Measurements from ENCODE around the gene PLCG2. TPM values are rescaled to one million over a fixed set of nuclear protein-coding genes. Genes with fewer than 3 reads are reported as not detected.
A peak's percentile ranks its signal among the peaks of the same experiment; 100 is the strongest.
"Not testable (repeated sequence)": the region's sequence is repeated elsewhere in the genome, so short reads cannot be mapped to it uniquely, and the experiment has no call there.

The PLCG2 gene
- total RNA-seq, 2 experiments from 2014 or later = 7.0 to 7.6 TPM

DNA sequence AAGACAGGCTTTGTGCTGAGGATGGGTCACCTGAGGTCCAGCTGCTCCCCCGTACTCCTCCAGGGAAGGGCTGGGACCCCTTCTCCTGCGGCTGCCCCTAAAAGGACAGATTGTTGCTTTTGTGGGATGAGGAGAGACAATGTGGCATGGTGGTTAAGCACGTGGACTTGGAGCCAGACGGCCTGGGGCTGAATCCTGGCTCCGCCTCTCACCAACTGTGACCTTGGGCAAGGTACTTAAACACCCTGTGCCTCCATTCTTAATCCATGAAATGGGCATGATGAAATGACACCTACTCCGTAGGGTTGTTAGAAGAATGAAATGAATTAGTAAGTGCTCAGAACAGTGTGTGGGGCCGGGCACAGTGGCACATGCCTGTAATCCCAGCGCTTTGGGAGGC lies 39.6 kb upstream of the PLCG2 start:
- Mint-ChIP-seq H3K27me3 (no peaks in the 10 kb centered on the region), H3K9me3 (ENCODE audit: low read depth) (no peaks in the 10 kb centered on the region), H3K4me1 (no peaks in the 10 kb centered on the region), H3K27ac (no peak overlapping the region), H3K36me3 (ENCODE audit: low read depth) (no peaks in the 10 kb centered on the region), H3K4me3 (no peak overlapping the region)
- intact Hi-C loops (cut with DNase I, micrococcal nuclease) = loop anchor here (2.0 to 5.0 kb wide), 4 partner anchors 337 to 807 kb away; partner anchors contain the start of gene ATMIN (in 1 of the 2)
- ChIA-PET POLR2A (no interaction called here), CTCF (interaction anchor here (0.5 to 1.6 kb wide), 5 partner anchors 15 to 815 kb away, joined by 3 to 7 read pairs (median 3); no protein-coding TSS in a partner anchor)
- ATAC-seq = no peak
- DNase-seq = no peak

DNA sequence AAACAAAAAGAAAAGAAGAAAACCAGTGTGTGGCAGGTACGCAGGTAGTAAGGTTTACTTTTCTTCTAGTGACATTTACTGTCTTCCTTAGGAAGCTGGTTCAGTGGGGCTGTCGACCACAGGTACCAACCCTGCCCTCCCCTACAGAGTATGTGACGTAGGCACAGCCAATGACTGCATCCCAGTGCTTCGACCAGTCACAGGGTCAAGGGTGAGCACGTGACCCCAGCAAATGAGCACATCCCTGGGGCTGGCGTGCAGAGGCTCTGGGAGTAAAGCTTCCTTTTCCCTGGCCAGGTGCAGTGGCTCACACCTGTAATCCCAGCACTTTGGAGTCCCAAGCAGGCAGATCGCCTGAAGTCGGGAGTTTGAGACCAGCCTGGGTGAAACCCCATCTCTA lies 38.9 kb upstream of the PLCG2 start:
- no peak for DNase-seq
- Mint-ChIP-seq H3K9me3 (ENCODE audit: low read depth) (no peaks in the 10 kb centered on the region), H3K4me3 (no peak overlapping the region), H3K27me3 (no peaks in the 10 kb centered on the region), H3K4me1 (no peaks in the 10 kb centered on the region), H3K27ac (no peak overlapping the region), H3K36me3 (ENCODE audit: low read depth) (no peaks in the 10 kb centered on the region)
- intact Hi-C loops (cut with DNase I, micrococcal nuclease) = no loop called here
- no peak for ATAC-seq
- ChIA-PET POLR2A (interaction anchor here (0.6 kb wide), 1 partner anchor 261 kb away, joined by 3 read pairs; no protein-coding TSS in a partner anchor), CTCF (interaction anchor here (1.4 to 1.5 kb wide), 2 partner anchors 9 to 15 kb away, joined by 4 to 6 read pairs; no protein-coding TSS in a partner anchor)

DNA sequence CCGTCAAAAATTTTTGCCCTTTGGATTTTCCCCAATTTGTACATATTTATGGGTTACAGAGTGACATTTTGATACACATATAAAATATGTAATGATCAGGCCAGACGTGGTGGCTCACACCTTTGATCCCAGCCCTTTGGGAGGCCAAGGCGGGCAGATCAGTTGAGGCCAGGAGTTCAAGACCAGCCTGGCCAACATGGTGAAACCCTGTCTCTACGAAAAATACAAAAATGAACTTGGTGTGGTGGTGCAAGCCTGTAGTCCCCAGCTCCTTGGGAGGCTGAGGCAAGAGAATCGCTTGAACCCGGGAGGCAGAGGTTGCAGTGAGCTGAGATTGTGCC lies 37.7 kb upstream of the PLCG2 start:
- ATAC-seq; H3K27ac Mint-ChIP-seq; H3K4me1 Mint-ChIP-seq; POLR2A ChIA-PET; intact Hi-C loops (cut with DNase I, micrococcal nuclease); H3K9me3 Mint-ChIP-seq (ENCODE audit: low read depth); H3K27me3 Mint-ChIP-seq; DNase-seq; H3K36me3 Mint-ChIP-seq (ENCODE audit: low read depth); H3K4me3 Mint-ChIP-seq: not testable (repeated sequence)
- CTCF ChIA-PET = interaction anchor here (0.6 to 1.8 kb wide), 5 partner anchors 10 to 530 kb away, joined by 3 to 4 read pairs (median 3); no protein-coding TSS in a partner anchor

DNA sequence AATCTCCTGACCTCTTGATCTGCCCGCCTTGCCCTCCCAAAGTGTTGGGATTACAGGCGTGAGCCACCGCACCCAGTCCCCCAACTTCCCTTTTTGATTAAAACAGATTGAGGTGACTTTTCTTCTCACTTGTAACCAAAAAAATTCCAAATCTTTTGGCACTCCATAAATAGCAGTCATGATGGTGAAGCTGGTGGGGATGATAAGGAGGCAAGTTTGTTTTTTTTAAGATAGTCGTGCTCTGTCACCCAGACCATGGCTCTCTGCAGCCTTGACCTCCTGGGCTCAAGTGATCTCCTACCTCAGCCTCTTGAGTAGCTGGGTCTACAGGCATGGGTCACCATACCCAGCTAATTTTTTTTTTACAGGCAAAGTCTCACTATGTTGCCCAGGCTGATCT lies 34.7 kb upstream of the PLCG2 start:
- H3K4me1 Mint-ChIP-seq = peaks cover 16% of the 10 kb centered on the region
- ChIA-PET POLR2A (no interaction called here), CTCF (interaction anchor here (1.5 kb wide), 1 partner anchor 14 kb away, joined by 4 read pairs; no protein-coding TSS in a partner anchor)
- no peaks in the 10 kb centered on the region for H3K27me3 Mint-ChIP-seq
- DNase-seq (no peak), ATAC-seq (no peak)
- H3K9me3 Mint-ChIP-seq (ENCODE audit: low read depth) = no peaks in the 10 kb centered on the region
- H3K4me3 Mint-ChIP-seq = no peak overlapping the region
- H3K36me3 Mint-ChIP-seq (ENCODE audit: low read depth) = no peaks in the 10 kb centered on the region
- no peak overlapping the region for H3K27ac Mint-ChIP-seq
- intact Hi-C loops (cut with DNase I, micrococcal nuclease) = no loop called here

DNA sequence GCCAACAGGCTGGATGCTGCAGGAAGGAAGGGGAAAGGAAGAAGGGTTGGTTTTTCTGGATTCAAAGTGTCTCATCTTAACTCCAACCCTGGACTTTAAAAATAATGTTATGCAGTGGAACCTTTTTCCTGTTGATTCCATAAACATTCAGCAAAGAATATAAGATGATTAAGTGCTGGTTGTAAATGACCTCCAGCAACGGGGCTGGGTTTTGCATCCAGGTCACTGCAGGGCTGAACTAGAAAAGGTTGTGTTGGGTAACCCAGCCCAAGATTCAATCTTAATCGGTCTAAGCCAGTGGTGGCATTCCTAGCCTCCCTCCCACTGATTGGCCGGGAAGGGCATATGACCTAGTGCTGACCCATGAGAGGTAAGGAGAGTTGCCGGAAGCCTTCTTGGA lies 34.2 kb upstream of the PLCG2 start:
- Mint-ChIP-seq H3K36me3 (ENCODE audit: low read depth) (no peaks in the 10 kb centered on the region), H3K4me1 (peaks cover 16% of the 10 kb centered on the region), H3K9me3 (ENCODE audit: low read depth) (no peaks in the 10 kb centered on the region), H3K27me3 (no peaks in the 10 kb centered on the region), H3K4me3 (no peak overlapping the region), H3K27ac (no peak overlapping the region)
- intact Hi-C loops (cut with DNase I, micrococcal nuclease) = loop anchor here in 1 of 2 experiments (5.0 kb wide), 2 partner anchors 127 to 708 kb away; partner anchors contain the start of gene ATMIN
- ChIA-PET CTCF (interaction anchor here (1.0 to 1.5 kb wide), 3 partner anchors 8 to 16 kb away, joined by 3 to 5 read pairs (median 4); no protein-coding TSS in a partner anchor), POLR2A (no interaction called here)
- ATAC-seq (no peak), DNase-seq (no peak)

DNA sequence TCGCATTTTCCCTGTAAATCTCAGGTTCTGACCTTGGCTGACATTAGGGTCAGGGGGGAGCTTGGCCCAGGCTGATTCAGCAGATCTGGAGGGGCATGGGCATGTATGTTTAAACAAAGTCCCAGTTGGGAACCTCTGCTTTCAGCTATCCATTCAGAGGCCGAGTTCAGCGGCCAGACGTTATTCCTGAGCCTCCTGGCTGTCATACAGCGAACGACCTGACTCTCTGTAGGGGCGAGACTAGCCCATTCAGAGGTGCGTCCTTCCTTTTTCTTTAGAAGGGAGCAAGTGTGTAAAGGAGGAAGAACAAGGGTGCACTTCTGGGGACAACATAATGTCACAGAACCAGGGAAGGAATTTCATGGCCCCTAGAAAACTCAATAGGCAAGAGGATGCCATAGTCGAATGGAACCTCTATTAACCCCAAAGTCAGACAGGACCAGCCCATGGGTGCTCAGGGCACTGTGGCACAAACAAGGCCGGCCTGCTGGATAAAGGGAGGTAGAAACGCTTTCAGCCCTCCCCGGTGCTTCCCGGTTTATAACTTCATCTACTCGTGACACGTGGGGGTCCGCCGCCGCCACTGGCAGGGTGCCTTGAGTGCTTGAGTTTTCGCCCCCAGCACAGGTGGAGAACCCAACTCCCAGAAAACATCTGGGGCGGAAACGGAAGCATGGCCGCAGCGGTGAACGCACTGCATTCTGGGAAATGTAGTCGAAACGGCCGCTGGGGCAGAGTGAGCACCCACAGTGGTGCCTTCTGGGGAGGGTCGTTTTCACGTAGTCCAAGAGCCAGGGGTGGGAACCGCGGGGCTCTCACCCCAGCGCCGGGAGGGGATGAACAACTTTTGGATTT lies 33.2 kb upstream of the PLCG2 start:
- intact Hi-C loops (cut with DNase I, micrococcal nuclease) = loop anchor here in 1 of 2 experiments (1.0 to 5.0 kb wide), 4 partner anchors 33 to 709 kb away; partner anchors contain the start of genes ATMIN, GCSH and PLCG2
- Mint-ChIP-seq H3K27ac (peak overlapping the region; percentile 87), H3K27me3 (no peaks in the 10 kb centered on the region), H3K9me3 (ENCODE audit: low read depth) (no peaks in the 10 kb centered on the region), H3K4me3 (peak overlapping the region; percentile 73), H3K4me1 (peaks cover 16% of the 10 kb centered on the region), H3K36me3 (ENCODE audit: low read depth) (no peaks in the 10 kb centered on the region)
- ChIA-PET CTCF (interaction anchor here (1.0 to 1.1 kb wide), 2 partner anchors 9 to 17 kb away, joined by 3 to 5 read pairs; no protein-coding TSS in a partner anchor), POLR2A (no interaction called here)
- ATAC-seq (peak; percentile 91), DNase-seq (peak; percentile 85)

DNA sequence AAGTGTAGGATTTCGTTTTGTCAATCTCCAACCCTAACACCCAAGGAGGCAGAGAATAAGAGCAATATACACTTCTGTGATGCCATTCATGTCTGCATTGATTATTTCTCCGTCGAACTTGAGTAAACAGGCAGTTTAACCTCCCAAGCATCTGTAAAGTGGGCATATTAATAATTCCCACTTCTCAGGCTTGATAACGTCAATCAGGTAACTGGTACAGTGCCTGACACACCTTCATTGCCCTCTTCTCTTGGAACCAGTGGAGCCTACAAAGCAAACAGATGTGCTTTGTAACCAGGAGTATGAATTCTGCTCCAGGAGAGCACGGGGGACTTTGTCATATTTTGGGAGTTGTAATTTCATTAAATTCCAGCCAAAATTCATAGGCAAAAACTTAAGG lies 32.5 kb upstream of the PLCG2 start:
- H3K9me3 Mint-ChIP-seq (ENCODE audit: low read depth) = no peaks in the 10 kb centered on the region
- no peak for DNase-seq
- intact Hi-C loops (cut with DNase I, micrococcal nuclease) = loop anchor here in 1 of 2 experiments (1.0 to 5.0 kb wide), 4 partner anchors 33 to 709 kb away; partner anchors contain the start of genes ATMIN, GCSH and PLCG2
- H3K4me3 Mint-ChIP-seq = peak overlapping the region; percentile 73
- H3K4me1 Mint-ChIP-seq = peaks cover 16% of the 10 kb centered on the region
- no peak for ATAC-seq
- H3K27me3 Mint-ChIP-seq = no peaks in the 10 kb centered on the region
- POLR2A ChIA-PET = no interaction called here
- CTCF ChIA-PET = interaction anchor here (1.3 kb wide), 1 partner anchor 9 kb away, joined by 3 read pairs; no protein-coding TSS in a partner anchor
- peak overlapping the region; percentile 87 for H3K27ac Mint-ChIP-seq
- H3K36me3 Mint-ChIP-seq (ENCODE audit: low read depth) = no peaks in the 10 kb centered on the region

DNA sequence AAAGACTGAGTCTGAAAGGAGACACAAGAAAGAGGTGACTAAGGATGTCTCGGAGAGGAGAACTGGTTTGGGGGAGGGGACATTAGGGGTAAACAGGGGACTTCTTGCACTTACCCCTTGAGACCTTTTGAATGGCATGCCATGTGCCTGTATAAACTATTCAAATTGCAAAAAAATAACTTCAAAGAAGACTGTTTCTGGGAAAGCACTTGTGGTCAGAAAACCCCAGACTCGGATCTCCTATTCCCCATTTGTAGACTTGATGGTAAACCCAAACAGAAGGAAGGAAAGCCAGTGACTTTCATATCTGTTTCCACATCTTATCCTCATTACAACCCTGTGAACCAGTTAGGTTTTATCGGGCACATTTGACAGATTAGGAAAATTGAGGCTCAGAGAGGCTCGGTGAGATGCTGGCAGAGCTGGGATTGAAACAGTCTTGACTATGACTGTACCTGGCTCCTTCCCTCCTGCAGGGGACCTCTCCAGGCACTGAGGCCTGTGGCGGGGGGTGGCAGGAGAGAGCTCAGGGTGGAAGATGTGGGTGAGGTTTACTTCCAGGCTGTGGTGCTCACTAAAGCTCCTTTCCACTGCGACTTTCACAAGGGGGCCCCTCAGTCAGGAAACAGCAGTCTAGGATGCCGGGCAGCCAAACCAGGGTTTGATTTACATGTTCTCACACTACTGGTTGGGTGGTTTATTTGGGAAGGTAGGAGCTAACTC lies 30.5 kb upstream of the PLCG2 start:
- Mint-ChIP-seq H3K27ac (no peak overlapping the region), H3K9me3 (ENCODE audit: low read depth) (no peaks in the 10 kb centered on the region), H3K4me1 (peaks cover 16% of the 10 kb centered on the region), H3K27me3 (no peaks in the 10 kb centered on the region), H3K4me3 (no peak overlapping the region), H3K36me3 (ENCODE audit: low read depth) (no peaks in the 10 kb centered on the region)
- peak; percentile 47 for ATAC-seq
- intact Hi-C loops (cut with DNase I, micrococcal nuclease) = loop anchor here in 1 of 2 experiments (5.0 kb wide), 2 partner anchors 124 to 711 kb away; partner anchors contain the start of gene ATMIN
- ChIA-PET POLR2A (interaction anchor here (0.6 kb wide), 1 partner anchor 308 kb away, joined by 3 read pairs; no protein-coding TSS in a partner anchor), CTCF (interaction anchor here (1.6 kb wide), 1 partner anchor 11 kb away, joined by 8 read pairs; no protein-coding TSS in a partner anchor)
- peak; percentile 27 for DNase-seq

DNA sequence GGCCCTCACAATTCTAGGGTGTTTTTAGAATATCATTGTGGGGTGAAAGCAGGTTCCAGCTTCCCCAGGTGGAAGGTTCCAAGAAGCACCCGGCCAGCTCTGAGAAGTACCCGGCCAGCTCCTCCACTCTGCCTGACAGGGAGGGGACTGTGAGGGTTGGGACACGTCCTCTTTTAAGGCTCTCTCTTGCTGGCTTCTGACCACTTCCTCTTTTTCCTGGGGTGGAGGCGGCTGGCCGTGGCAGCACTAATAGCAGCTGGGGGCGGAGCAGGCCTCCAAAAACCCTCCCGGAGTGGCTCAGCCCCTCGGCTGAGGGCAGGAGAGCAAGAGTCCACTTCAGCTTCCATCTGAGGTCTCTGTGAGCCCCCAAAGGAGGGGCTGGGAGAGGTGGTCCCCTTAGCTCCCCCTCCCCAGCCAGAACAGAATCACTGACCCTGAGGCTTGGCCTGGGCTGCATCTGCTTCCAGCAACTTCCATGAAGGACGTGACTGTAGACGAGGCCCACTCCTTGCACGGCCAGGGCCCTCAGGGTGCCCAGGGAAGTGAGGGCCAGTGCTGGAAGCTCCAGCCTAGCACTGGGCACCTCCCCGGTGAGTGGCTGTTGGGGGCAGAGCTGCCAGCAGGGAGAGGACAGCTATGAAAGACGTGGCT lies 26.7 kb upstream of the PLCG2 start:
- intact Hi-C loops (cut with DNase I, micrococcal nuclease) = no loop called here
- POLR2A ChIA-PET = no interaction called here
- no peak for ATAC-seq

DNA sequence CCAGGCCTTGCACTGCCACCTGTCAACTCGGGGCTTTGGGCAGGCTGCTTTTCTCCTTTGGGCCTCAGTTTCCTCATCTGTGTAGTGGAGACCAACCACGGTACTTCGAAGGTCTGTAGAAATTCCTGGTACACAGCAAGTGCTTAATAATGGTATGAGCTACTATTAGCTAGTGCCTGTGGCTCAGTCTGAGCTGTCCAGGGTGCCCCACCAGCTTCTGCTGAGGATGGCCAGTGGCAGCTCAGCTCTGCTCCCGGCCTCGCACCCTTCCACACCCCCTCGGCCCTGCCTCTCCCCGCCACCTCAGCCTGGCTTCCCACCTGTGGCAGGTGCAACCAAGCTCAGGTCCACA lies 26.2 kb upstream of the PLCG2 start:
- H3K27ac Mint-ChIP-seq = no peak overlapping the region
- no peak overlapping the region for H3K4me3 Mint-ChIP-seq
- no peaks in the 10 kb centered on the region for H3K36me3 Mint-ChIP-seq (ENCODE audit: low read depth)
- ChIA-PET CTCF (interaction anchor here (0.6 to 1.0 kb wide), 3 partner anchors 16 to 890 kb away, joined by 3 to 5 read pairs (median 5); no protein-coding TSS in a partner anchor), POLR2A (no interaction called here)
- peaks cover 3% of the 10 kb centered on the region for H3K27me3 Mint-ChIP-seq
- intact Hi-C loops (cut with DNase I, micrococcal nuclease) = no loop called here
- ATAC-seq (no peak), DNase-seq (no peak)
- H3K9me3 Mint-ChIP-seq (ENCODE audit: low read depth) = no peaks in the 10 kb centered on the region
- H3K4me1 Mint-ChIP-seq = peaks cover 9% of the 10 kb centered on the region

More for the DNA sequence above, 26.7 kb upstream of the PLCG2 start:
- DNase-seq = no peak
- peaks cover 3% of the 10 kb centered on the region for H3K27me3 Mint-ChIP-seq
- no peak overlapping the region for H3K27ac Mint-ChIP-seq
- peaks cover 9% of the 10 kb centered on the region for H3K4me1 Mint-ChIP-seq
- no peak overlapping the region for H3K4me3 Mint-ChIP-seq
- H3K9me3 Mint-ChIP-seq (ENCODE audit: low read depth) = no peaks in the 10 kb centered on the region
- H3K36me3 Mint-ChIP-seq (ENCODE audit: low read depth) = no peaks in the 10 kb centered on the region
- CTCF ChIA-PET = interaction anchor here (0.6 to 1.0 kb wide), 4 partner anchors 15 to 890 kb away, joined by 3 to 5 read pairs (median 3); no protein-coding TSS in a partner anchor

DNA sequence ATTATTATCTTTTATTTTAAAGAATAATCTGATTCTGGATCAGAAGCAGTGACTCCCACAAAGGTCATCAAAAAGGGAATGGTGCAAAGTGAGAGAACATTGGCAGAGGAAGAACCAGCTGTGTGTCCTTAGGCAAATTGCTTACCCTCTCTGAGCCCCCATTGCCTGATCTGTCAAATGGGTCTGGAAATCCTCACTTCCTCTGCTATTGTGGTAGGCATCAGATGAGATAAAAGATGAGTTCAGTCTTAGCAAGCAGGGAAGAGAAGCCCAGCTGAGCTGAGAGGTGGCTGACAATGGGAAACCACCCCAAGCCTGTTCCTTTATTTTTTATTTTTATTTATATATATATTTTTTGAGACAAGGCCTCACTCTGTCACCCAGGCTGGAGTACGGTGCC lies 24.2 kb upstream of the PLCG2 start:
- intact Hi-C loops (cut with DNase I, micrococcal nuclease) = no loop called here
- H3K27ac Mint-ChIP-seq = no peak overlapping the region
- H3K36me3 Mint-ChIP-seq (ENCODE audit: low read depth) = no peaks in the 10 kb centered on the region
- POLR2A ChIA-PET = no interaction called here
- CTCF ChIA-PET = no interaction called here
- no peak for ATAC-seq
- H3K4me1 Mint-ChIP-seq = no peaks in the 10 kb centered on the region
- no peaks in the 10 kb centered on the region for H3K9me3 Mint-ChIP-seq (ENCODE audit: low read depth)
- H3K4me3 Mint-ChIP-seq = no peak overlapping the region
- no peak for DNase-seq
- H3K27me3 Mint-ChIP-seq = peaks cover 3% of the 10 kb centered on the region
